Measurements from ENCODE around the gene TSPAN32.

- TF ChIP-seq CTCF (conservative IDR thresholded peaks at IDR 0.05; ENCODE audit: low read length) = no peak
- TF ChIP-seq EZH2phosphoT487 (IDR thresholded peaks at IDR 0.05; ENCODE audit: borderline replicate concordance, low read depth, low read length) = no peak
Observed at GRCh38 chr11:2273311-2273710, 28.5 kb upstream of the TSPAN32 start.
